ENCODE measurements around the gene ENDOG. TPM values are rescaled to one million over a fixed set of nuclear protein-coding genes. Genes with fewer than 3 reads are reported as not detected.
"Not testable (repeated sequence)": the region's sequence is repeated elsewhere in the genome, so short reads cannot be mapped to it uniquely, and the experiment has no call there.

ENDOG gene
- total RNA-seq, 1 experiment from 2014 or later = 48.3 TPM

GRCh38 chr9:128828719-128829452 is 10.6 kb downstream of the ENDOG start:
- DNase-seq (ENCODE audit: low read depth) = no peak

GRCh38 chr9:128829477-128830251 is 11.4 kb downstream of the ENDOG start, which contains the start of gene SPOUT1:
TSS of gene SPOUT1 (minus strand) at chr9:128829794. CDS start at chr9:128829780, 14 bp downstream.
- DNase-seq (ENCODE audit: low read depth) = peak; percentile 84

GRCh38 chr9:128833696-128834095 is 15.4 kb downstream of the ENDOG start:
- DNase-seq (ENCODE audit: low read depth) = no peak

- DNase-seq (ENCODE audit: low read depth) = no peak
These were observed 17.2 kb downstream of the ENDOG start for GRCh38 chr9:128835246-128836210.

- no peak for DNase-seq (ENCODE audit: low read depth)
These were observed 18.3 kb downstream of the ENDOG start for GRCh38 chr9:128836509-128837145.

GRCh38 chr9:128838338-128838737 is 20.0 kb downstream of the ENDOG start:
- DNase-seq (ENCODE audit: low read depth) = no peak

- no peak for DNase-seq (ENCODE audit: low read depth)
These were observed 22.2 kb downstream of the ENDOG start for GRCh38 chr9:128840524-128840923.

- no peak for DNase-seq (ENCODE audit: low read depth)
These were observed 23.6 kb downstream of the ENDOG start for GRCh38 chr9:128841694-128842492.

- not testable (repeated sequence) for DNase-seq (ENCODE audit: low read depth)
These were observed 24.9 kb downstream of the ENDOG start for GRCh38 chr9:128843171-128843570.

- peak; percentile 85 for DNase-seq (ENCODE audit: low read depth)
These were observed 27.1 kb downstream of the ENDOG start for GRCh38 chr9:128845186-128845931.

GRCh38 chr9:128846680-128847030 is 28.4 kb downstream of the ENDOG start:
- no peak for DNase-seq (ENCODE audit: low read depth)

- no peak for DNase-seq (ENCODE audit: low read depth)
These were observed 29.5 kb downstream of the ENDOG start for GRCh38 chr9:128847803-128848202.

- DNase-seq (ENCODE audit: low read depth) = not testable (repeated sequence)
These were observed 32.7 kb downstream of the ENDOG start for GRCh38 chr9:128851024-128851423.

GRCh38 chr9:128851779-128852600 is 33.7 kb downstream of the ENDOG start:
- DNase-seq (ENCODE audit: low read depth) = peak; percentile 58

GRCh38 chr9:128852646-128853045 is 34.3 kb downstream of the ENDOG start:
- DNase-seq (ENCODE audit: low read depth) = not testable (repeated sequence)

GRCh38 chr9:128854454-128854853 is 36.2 kb downstream of the ENDOG start:
- not testable (repeated sequence) for DNase-seq (ENCODE audit: low read depth)

GRCh38 chr9:128858476-128858875 is 40.2 kb downstream of the ENDOG start:
- DNase-seq (ENCODE audit: low read depth) = not testable (repeated sequence)

- no peak for DNase-seq (ENCODE audit: low read depth)
These were observed 42.6 kb downstream of the ENDOG start for GRCh38 chr9:128860937-128861336.

- DNase-seq (ENCODE audit: low read depth) = no peak
These were observed 43.2 kb downstream of the ENDOG start for GRCh38 chr9:128861501-128861900.
